Activated effector memory CD4-positive, alpha-beta T cell treated with Interleukin-2 at 50 U/mL for 16 hours (primary cell): Measurements from ENCODE around the gene CACNA2D3.

Experiments used
- DNase-seq: peaks from one replicate; pipeline ENCODE4 v3.0.0-alpha.2; 2020

Gene CACNA2D3

DNA sequence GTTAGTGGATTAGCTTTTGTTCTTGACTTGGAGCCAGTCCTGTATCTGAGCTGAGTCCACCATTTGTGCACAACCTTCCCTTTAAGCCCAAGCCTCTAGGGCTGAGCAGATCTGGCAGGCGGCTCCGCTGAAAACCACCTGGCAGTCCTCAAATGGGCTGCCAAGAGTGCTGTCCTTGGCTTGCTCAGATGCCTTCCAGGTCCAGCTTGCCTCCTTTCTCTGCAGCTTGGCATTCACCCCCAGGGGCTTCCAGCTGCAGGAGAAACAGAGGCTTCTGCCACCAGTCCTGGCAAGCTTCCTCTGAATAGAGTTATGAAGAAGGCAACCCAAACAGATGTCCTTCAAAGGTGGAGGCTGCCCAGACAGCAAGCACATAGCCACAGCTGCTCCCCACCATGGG lies 708.8 kb downstream of the CACNA2D3 start:
- DNase-seq = no peak

DNA sequence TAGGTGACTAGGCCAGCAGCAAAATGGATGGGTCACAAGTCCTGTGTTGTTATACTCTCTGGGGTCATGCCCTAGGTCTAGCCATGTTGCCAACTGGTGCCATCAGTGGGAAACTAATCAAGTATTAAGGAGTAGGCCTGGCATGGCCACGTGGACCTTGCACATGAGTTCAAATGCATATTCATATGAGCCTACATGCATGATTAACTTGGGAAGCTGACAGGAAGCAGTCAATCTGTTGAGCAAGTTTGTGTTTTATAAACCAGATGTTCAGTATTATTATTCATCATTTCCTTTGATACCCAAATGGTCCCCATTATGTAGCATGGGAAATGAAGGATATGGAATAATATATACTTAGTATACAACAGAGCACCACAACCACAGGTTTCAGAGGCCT lies 710.5 kb downstream of the CACNA2D3 start:
- no peak for DNase-seq

DNA sequence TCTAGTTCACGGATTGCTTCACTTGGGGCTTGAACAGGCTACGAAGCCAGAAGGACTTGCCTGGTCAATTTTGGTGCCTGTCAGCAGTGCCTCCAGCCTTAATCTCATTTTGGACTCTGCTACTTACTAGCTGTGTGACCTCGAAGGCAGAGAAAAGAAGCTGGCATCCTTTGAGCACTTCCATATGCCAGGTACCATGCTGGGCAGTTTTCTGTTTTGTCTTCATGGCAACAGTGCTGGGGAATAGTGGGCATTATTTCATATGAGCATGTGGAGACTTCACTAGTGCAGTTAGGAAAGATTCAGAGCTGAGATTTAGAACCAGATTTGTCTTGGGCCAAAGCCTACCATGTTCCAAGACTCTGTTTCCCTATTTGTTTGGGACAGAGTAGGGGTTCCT lies 713.3 kb downstream of the CACNA2D3 start:
- DNase-seq = no peak

DNA sequence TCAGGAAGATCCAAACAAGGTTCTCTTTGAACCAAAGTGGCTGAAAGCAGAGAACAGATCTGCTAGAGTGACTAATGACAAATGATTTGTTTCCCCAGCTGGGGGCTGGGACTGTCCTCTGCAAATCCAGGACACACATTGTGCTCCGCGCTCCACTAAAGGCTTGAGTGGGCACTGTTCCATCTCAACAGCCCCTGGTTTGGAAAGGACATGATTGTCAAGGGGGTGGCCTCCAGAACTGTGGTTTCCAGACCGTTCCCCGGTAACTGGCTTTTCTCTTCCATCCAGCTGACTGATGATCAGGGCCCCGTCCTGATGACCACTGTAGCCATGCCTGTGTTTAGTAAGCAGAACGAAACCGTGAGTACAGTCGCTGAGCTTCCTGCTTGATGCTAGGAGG lies 714.5 kb downstream of the CACNA2D3 start:
- no peak for DNase-seq

DNA sequence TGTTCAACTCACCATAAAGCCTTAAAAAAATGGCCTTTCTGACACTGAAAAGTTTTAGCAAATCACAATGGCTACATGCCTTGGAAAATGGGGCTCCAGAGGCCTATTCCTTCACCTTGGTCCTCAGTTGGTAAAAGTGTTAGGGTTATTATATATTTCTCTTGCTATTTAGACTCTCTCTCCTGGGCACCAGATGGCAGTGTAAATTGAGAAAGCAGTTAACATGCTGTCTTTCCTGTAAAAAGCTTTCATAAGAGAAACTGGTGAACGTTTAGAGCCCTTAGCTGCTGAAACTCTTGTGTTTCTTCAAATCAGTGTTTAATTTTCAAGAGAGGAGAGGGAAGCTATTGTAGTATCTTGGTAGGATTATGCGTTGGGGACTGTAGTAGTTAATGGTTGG lies 715.6 kb downstream of the CACNA2D3 start:
- no peak for DNase-seq

DNA sequence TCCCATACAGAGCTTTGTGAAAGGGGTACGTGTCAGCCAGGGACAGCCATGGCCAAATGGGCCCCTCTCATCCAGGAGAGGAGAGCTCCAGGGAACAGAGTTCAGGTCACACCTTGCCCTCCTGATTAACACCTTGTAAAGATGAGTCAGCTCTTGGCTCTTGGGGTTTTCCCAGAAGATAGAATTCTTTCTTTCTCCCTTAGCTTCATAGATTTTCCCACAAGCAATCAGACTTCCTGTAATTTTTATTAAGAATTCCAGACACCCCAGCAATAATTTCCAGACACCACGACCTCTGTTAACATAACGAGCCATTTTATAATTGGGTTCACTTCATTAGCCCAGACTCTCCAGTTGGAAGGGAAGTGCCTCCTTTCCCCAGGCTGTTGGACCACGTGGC lies 719.1 kb downstream of the CACNA2D3 start:
- no peak for DNase-seq

DNA sequence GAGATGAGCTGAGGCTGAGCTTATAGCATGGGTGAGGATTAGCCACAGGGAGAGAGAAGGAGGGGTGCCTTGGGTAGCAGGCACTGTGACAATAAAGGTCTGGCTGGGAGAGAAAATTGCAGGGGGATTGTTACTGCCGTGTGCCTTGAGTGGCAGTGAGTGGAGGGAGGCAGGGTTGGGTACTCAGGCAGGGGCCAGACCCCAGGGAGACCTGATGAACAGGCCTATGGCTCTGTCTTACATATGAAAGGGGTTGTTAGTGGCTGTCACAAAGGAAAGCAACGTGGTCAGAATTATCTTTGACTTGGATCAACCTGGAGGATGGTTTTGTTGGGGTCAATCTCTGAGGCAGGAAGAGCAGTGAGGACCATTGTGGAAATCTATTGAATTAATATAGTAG lies 721.0 kb downstream of the CACNA2D3 start:
- no peak for DNase-seq

DNA sequence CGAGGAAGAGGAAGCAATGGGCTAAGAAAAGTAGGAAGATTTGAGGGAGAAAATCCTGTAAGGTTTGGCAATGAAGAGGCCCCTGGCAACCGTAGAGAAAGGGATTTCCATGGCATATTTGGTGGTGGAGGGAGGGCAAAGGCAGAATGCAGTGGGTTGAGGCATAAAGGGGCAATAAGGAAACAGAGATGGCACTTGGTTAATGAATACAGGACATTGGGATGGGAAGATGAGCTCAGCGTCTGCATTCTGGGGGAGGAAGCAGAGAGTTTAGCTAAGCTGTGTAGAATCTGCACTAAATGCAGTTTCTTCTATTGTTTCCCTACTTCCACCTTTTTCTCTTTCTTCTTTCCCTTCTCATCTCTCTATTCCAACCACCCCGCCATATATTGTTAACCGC lies 721.9 kb downstream of the CACNA2D3 start:
- no peak for DNase-seq

DNA sequence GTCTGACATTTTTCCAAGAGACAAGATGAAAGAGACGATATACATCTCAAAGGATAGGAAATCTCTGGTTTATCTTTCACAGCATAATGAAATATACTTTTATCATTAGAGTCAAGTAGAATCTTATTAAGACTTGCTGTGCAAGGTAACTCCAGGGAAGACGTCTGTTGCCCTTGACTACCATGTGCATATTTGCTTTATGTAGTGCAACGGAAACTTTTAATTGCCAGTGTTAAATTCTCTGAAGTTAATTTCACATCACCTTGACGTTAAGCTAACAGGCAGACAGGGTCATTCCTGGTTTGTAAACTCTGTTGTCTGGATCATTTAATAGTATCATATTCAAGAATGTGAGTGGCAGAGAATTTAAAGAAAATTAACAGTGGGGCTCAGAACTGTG lies 722.7 kb downstream of the CACNA2D3 start:
- no peak for DNase-seq

DNA sequence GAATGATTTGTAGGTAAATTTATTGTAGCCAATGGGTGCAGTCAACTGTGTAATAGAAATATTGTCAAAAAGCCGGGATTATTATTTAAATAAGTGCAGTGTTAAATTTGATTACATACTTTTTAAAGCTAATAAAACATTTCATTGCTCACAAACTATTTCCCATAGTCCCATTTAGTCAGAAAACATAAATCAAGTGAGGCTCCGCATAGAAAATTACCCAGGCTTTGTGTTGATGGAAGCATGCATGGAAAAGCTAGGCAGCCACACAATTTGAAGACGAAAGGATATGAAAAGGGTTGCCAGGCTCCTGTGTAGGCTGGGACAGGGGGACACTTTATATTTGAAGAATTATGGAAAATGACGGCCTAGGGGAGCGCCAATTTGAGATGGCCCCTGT lies 723.2 kb downstream of the CACNA2D3 start:
- no peak for DNase-seq

DNA sequence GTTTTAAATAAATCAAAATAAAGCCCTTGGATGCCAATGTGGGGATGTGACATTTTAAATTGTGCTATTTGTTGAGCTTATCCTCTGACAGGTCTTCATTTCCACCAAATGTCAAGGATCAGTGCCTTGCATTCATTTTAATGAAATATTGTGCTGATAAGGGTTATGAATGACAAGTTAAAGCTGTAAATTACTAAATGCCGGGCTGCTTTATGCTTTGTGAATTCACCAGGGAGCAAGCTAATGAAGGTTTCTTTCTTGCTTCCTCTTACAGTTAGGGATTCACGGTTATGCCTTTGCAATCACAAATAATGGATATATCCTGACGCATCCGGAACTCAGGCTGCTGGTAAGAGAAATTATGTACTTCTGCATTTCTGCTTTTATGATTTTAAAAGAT lies 723.8 kb downstream of the CACNA2D3 start:
- DNase-seq = no peak

DNA sequence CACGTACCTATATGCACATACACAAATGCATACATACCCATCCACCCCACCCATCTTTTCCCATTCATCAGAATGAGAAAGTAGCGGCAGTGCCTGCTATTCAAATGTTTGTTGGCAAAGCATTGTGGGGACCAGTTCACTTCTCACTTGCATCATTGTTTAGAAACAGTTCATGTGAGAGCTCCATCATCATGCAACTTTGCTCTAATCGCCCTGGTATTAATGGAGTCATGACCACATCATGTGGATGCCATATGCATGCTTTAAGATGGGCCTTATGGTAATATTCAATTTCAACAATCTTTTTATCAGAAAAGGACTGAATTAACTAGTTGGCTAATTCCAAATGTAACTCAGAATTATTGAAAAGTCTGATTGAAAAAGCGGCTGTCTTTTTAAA lies 725.0 kb downstream of the CACNA2D3 start:
- DNase-seq = no peak

DNA sequence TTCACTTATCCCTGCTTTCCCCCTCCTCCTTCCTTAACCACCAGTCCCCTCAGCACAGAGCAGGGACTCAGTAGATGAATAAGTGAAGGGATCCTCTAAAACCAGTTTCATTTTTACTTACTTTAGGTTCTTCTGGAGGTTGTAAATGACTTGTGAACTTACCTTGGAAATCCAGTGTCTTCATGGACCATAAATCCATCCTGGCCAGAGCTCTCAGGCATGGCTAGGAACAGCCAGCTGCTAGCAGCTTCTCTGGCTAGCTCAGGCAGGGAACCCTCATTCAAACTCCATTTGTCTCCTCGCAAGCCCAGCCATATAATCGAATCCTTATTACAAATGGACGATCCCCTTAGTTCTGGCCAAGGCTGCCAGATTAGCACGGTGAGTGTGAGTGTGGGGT lies 727.0 kb downstream of the CACNA2D3 start:
- DNase-seq = no peak

DNA sequence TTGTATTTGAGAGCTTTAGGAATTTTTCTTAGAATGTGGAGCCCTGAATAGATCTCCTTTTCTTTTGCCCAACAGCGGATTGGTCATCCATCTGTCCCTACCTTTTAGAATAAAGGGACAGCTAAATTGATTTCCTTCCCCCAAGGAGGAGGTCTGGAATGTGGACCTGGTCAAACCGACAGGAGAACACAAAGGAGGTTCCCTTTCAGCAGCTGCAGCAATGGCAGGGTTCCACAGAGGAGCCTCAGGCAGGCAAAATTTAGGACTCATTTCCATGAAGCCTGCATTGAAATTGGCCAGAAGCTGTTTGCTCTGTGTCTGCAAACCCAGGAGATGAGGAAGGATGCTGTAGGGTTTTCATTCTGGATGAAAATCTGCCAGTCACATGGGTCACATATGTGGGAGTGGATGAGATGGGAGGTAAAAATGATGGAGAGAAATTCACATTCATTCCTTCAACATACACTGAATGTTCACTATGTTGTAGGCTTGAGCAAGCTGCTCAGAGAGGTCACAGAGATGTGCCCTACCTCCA lies 728.2 kb downstream of the CACNA2D3 start:
- no peak for DNase-seq

DNA sequence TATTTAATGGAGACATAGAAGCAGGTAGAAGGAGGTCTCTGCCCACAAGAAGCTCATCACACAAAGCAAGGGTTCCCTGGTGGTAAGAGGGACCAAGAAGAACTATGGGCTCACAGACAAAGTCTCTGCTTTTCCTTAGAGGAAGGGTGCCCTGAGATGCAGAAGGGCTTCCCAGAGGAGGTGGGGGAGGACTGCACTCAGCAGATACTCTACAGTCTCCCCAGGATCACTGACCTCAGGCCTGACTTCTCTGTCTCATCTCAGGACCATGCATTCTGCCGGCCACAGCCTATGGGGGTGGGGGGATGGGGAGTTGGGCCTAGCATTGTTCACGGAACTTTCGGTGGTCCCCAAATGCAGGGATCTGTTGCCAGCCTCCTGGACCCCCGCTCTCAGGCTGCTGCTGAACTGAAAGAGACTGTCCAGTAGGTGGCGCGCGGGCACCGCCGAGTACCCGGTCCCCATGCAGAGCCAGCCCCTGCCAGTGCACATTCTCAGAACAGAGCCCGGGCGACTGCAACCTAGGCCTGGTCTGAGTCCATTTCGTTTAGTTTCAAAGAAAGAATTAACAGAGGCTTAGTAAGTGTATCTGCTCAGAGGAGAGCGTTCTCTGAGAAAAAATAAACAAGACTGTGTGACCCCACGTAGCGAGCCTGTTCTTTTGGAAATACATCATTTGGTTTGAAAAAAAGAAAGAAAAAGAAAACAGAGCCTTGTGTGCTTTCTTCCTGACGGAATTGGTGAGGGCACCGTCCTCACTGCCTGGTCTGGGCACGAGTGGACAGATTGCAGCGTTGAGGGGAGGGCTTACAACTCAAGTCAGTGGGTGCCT lies 731.4 kb downstream of the CACNA2D3 start:
- DNase-seq = no peak

DNA sequence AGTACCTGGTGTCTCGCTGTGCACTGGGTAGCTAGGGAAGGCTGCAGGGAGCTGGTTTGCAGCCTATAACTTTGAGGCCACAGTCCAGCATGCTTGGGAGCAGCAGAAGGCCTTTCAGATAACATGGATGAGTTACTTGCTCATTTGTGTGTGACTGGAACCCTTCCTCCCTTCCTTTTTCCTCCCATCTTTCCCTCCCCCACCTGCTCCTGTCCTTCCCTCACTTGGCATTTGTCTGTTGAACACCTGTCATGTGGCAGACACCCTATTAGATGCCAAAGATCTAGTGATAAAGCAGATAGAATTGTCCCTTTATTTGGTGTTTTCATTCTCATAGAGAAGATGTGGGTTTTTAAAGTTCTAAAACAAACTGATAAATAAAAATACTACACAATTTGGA lies 733.9 kb downstream of the CACNA2D3 start:
- no peak for DNase-seq

DNA sequence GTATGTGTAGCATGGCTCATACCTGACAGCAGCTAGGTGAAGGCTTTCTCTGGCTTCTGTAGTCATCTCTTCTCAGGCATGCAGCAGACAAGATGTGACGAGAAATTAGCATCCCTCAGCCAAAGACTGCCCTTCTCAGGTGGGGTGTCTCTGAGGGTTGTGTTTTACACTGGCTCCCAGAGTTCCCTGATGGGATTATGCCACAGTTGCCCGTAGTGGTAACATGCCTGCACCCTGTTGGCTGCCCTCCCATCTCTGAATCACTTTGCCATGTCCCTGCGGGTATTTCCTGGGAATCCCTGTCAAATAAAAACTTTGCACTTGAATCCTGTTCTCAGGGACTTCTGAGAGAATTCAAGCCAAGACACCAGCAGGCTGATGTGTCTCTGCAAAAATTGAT lies 735.0 kb downstream of the CACNA2D3 start:
- DNase-seq = no peak

DNA sequence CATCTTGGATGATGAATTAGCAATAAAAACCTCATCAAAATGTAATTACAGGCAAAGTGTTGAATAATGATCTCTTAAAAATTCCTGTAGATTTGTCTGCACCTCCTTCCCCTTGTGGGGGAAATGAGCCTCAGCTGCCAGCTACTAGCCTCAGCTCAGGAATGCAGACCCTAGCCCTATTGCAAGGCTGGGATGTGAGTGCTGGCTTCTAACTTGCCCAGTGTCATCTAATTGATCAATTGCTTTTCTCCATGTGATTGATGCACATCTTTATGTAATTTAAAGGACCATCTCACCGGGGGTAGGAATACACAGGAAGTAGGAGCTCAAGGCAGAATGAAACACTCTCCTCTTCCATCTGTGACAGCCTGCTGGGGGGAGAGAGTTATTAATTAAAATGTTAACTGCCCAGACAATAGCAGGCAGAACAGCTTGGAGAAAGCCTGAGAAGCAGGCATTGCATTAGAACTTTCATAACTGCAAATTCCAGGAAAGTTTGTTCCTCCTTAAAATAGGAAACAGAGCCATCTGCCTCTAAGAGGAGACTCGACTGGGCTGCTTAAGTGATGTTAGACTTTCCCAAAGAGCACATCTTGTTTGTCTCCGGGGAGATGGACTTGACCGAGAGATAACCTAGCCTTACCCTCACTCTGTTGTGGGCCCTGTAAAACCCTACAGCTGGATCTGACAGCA lies 735.9 kb downstream of the CACNA2D3 start:
- DNase-seq = no peak

DNA sequence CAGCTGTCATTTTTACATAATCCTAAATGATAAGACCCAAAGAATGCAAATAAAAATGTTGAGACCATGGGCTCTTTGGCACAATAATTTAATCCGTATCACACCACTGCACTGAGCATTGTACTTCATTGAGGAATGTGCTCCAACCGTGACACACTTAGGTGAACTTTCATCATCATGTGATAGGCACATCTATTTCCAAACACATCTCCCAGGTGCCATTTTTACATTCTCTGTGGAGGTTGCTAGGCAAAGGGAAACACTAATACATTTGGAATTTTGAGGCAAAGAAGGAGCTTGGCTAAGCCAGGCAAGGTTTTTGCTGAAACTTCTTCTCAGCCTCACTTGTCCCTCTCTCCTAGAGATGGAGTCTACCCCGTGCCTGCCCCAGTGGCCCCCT lies 736.8 kb downstream of the CACNA2D3 start:
- no peak for DNase-seq

DNA sequence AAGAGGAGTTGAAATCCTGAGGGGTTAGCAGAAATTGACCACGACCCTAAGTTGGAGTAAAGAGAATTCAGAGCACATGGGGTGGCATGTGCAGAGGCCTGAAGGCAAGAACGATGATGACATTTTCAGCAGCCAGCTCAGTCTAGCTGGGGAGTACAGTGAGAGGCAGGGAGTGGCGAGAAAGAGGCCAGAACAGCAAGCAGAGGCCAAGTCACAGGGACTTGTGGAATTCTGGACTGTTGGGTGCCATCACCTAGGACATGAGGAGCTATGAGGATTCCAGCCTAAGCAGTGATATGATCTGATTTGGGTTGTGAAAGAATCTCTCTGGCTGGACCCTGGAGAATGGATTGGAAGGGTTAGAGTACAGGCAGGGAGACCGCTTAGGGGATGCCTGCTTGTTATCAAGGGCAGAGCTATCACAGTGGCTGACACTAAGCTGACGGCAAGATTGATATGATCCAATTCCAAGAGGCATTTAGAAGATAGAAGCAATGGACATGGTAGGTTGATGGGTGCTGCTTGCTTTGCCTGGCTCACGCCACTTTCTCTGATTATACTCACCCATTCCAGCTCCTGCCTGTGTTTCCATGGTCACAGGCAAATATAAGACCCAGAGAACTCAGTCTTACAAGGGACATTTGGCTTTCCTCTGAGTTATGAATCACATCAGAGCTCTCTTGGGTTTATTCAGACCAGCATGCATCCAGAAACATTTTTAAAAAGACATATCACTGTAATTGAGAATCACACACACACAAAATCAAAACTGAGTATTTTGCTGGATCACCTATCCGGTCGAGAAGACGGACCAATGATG lies 739.1 kb downstream of the CACNA2D3 start:
- no peak for DNase-seq

DNA sequence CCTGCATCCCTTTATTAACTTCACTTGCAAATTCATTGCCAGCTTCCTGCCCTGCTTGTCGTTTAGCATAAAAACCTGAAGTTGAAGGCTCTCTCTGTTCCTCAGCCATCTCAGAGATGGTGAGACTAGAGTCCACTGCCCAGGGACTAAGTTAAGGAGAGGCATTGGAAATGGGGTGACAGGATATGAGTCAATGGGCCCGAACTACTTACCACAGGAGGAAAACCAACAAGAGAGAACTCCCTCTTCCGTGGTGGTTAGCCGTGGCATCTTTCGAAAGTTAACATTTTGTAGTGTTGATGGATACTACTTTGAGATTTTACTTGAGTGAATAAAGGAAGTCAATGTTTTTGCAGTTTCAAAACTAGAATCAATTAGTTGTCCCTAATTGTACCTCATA lies 740.2 kb downstream of the CACNA2D3 start:
- no peak for DNase-seq

DNA sequence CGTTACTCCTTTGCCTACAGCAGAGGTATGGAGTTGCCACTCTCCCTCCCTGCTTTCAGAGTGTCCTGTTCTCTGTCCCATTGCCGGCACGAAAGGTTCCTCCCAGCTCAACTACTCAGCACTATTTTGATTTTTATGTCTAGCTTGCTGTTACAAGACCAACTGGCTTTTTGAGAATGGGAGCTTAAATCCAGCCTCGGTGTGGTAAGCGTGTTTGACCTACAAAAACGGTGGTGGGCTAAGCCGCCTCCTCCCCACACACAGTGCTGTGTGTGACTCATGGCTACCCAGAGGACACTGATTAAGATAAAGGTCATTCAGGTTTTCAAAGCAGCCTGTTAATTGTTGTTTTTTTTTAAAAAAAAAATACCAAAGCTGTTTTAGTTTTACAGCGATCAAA lies 741.0 kb downstream of the CACNA2D3 start:
- DNase-seq = no peak

DNA sequence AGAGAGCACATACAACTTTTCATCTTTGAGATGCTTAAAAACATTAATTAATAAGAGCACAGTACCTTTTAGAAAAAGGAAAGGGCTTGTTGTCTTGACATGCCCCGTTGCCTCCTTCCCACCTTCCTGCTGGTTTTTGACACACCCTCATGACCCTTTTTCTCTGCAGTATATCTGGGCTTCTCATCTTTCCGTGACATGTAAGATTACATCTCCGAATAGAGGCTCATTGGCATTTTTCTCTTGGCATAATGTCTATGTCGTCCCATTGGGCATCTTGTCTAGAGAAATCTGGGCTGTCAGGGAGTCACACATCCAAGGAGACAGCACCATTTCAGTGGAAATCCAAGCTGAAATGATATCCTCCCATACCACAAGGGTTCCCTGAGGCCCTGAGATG lies 741.4 kb downstream of the CACNA2D3 start:
- no peak for DNase-seq

DNA sequence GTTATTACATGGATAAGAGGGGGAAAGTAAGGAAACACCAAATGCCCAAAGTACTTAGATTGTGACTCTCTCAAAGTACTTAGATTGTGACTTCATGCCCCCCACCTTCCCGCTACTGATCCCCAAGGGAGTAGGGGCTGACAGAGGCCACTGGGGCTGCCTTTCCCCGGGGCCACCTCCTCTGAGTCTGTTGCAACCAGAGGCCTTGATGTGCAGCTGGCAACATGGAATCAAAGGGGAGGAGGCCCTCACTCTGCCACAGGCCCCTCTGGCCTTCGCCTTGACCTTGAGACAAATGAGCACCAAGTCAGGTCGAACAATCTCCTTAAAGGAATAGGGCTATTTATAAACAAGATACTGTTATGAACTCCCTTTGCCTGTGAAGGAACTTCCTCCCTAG lies 743.0 kb downstream of the CACNA2D3 start:
- no peak for DNase-seq
